ENCODE results near the gene SCLT1.

- TF ChIP-seq GATA3 (IDR thresholded peaks at IDR 0.05; ENCODE audit: low read depth, low read length) = no peak
- TF ChIP-seq GATA2 (IDR thresholded peaks at IDR 0.05; ENCODE audit: low read depth, low read length) = no peak
These were observed 628 bp downstream of the SCLT1 start for GRCh38 chr4:129092631-129093190.

All from SH-SY5Y (cell line).